ENCODE measurements around the gene C1QTNF9B.

The C1QTNF9B gene

DNA sequence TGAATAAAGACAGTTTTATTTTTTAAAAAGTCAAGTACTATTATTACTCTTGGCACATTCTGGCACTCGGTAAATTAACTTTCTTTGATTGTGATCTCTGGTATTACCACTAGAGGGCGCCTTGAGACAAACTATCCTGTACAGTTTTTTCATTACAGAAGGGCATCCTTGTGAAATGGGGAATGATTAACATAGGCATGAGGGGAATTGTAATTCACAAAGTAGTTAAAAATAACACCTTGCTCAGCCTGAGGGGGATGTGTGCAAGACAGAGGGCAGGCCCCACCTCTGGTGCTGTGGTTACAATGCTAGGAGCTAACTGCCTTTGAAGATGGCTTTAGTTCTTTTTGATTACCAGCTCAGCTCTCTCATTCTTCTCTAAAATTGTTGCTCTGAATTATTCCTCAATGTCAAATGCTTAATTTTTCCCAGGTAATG is 24.2 kb upstream of the C1QTNF9B start:
- H3K27me3 ChIP-seq (replicated peaks; ENCODE audit: control insufficient read depth, insufficient read depth, low read length, poor library complexity, severe bottlenecking) = no peaks in the 10 kb centered on the region
- no peak overlapping the region for H3K27ac ChIP-seq (ENCODE audit: insufficient read depth, low read length, poor library complexity, severe bottlenecking)
- H3K4me3 ChIP-seq (ENCODE audit: insufficient read depth, low read depth, low read length, poor library complexity, severe bottlenecking) = no peak overlapping the region
- no peaks in the 10 kb centered on the region for H3K9me3 ChIP-seq (ENCODE audit: control insufficient read depth, low read length)
- no peak for DNase-seq
- no peaks in the 10 kb centered on the region for H3K4me1 ChIP-seq (ENCODE audit: control insufficient read depth, insufficient read depth, low read length, poor library complexity, severe bottlenecking)
- no peaks in the 10 kb centered on the region for H3K36me3 ChIP-seq (ENCODE audit: control insufficient read depth, insufficient read depth, low read length)

DNA sequence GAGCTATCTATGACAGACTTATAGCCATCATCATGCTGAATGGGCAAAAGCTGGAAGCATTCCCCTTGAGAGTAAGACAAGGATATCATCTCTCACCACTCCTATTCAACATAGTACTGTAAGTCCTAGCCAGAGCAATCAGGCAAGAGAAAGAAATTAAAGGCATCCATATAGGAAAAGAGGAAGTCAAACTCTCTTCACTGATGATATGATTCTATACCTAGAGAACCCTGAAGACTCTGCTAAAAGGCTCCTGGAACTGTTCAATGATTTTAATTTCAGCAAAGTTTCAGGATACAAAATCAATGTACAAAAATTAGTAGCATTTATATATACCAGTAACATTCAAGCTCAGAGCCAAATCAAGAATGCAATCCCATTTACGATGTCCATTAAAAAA is 21.7 kb upstream of the C1QTNF9B start:
- Histone ChIP-seq H3K9me3 (ENCODE audit: control insufficient read depth, low read length) (no peaks in the 10 kb centered on the region), H3K27me3 (replicated peaks; ENCODE audit: control insufficient read depth, insufficient read depth, low read length, poor library complexity, severe bottlenecking) (peaks cover 5% of the 10 kb centered on the region), H3K4me1 (ENCODE audit: control insufficient read depth, insufficient read depth, low read length, poor library complexity, severe bottlenecking) (no peaks in the 10 kb centered on the region), H3K4me3 (ENCODE audit: insufficient read depth, low read depth, low read length, poor library complexity, severe bottlenecking) (no peak overlapping the region), H3K36me3 (ENCODE audit: control insufficient read depth, insufficient read depth, low read length) (no peaks in the 10 kb centered on the region), H3K27ac (ENCODE audit: insufficient read depth, low read length, poor library complexity, severe bottlenecking) (no peak overlapping the region)
- no peak for DNase-seq

DNA sequence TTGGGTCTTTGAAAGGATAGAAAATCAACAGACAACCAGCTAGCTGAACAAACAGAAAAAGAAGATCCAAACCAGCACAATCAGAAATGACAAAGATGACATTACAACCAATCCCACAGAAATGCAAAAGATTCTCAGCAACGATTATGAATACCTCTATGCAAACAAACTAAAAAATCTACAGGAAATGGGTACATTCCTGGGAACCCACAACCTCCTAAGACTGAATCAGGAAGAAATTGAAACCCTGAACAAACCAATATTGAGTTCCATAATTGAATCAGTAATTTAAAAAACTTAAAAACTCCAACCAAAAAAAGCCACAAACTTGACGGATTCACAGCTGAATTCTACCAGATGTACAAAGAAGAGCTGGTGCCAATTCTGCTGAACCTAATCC is 20.9 kb upstream of the C1QTNF9B start:
- no peaks in the 10 kb centered on the region for H3K36me3 ChIP-seq (ENCODE audit: control insufficient read depth, insufficient read depth, low read length)
- DNase-seq = no peak
- no peaks in the 10 kb centered on the region for H3K4me1 ChIP-seq (ENCODE audit: control insufficient read depth, insufficient read depth, low read length, poor library complexity, severe bottlenecking)
- no peak overlapping the region for H3K27ac ChIP-seq (ENCODE audit: insufficient read depth, low read length, poor library complexity, severe bottlenecking)
- H3K4me3 ChIP-seq (ENCODE audit: insufficient read depth, low read depth, low read length, poor library complexity, severe bottlenecking) = no peak overlapping the region
- H3K27me3 ChIP-seq (replicated peaks; ENCODE audit: control insufficient read depth, insufficient read depth, low read length, poor library complexity, severe bottlenecking) = peaks cover 5% of the 10 kb centered on the region
- no peaks in the 10 kb centered on the region for H3K9me3 ChIP-seq (ENCODE audit: control insufficient read depth, low read length)

DNA sequence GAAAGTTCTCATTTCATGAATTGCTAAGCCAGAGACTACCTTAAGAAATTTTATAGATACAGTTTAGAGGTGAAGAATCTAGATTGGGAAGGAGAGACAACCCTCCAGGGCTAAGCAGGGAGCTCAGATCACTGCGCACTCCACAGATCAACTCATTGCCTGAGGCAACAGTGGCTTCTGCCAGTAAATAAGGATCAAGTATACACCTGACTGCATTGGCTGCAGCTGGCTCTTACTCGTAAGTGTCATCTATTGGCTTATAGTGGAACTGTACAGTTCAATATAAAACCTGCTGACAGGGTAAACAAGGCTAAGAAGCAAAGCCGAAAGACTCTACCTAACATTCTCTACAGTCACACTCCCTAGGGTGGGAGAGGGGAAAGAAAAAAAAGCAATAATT is 18.0 kb upstream of the C1QTNF9B start:
- Histone ChIP-seq H3K4me3 (ENCODE audit: insufficient read depth, low read depth, low read length, poor library complexity, severe bottlenecking) (no peak overlapping the region), H3K36me3 (ENCODE audit: control insufficient read depth, insufficient read depth, low read length) (no peaks in the 10 kb centered on the region), H3K27ac (ENCODE audit: insufficient read depth, low read length, poor library complexity, severe bottlenecking) (no peak overlapping the region), H3K4me1 (ENCODE audit: control insufficient read depth, insufficient read depth, low read length, poor library complexity, severe bottlenecking) (no peaks in the 10 kb centered on the region), H3K27me3 (replicated peaks; ENCODE audit: control insufficient read depth, insufficient read depth, low read length, poor library complexity, severe bottlenecking) (peaks cover 8% of the 10 kb centered on the region), H3K9me3 (ENCODE audit: control insufficient read depth, low read length) (no peaks in the 10 kb centered on the region)
- DNase-seq = no peak

DNA sequence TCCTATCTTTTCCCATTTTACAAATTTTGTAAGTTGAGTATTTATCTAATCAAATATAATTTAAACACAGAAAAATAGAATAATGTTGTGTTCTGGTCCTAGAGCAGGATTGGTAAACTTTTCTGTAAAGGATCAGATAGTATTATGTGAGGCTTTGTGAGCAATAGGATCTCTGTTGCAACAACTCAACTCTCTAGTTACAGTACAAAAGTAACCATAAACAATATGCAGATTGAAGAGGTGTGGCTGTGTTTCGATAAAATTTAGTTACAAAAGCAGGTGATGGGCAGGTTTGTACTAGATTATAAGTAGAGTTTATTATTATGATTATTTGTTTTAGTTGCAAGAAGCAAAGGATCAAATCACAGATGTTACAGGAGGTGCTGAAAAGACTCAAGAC is 15.2 kb upstream of the C1QTNF9B start:
- Histone ChIP-seq H3K36me3 (ENCODE audit: control insufficient read depth, insufficient read depth, low read length) (no peaks in the 10 kb centered on the region), H3K9me3 (ENCODE audit: control insufficient read depth, low read length) (no peaks in the 10 kb centered on the region), H3K4me3 (ENCODE audit: insufficient read depth, low read depth, low read length, poor library complexity, severe bottlenecking) (no peak overlapping the region), H3K27me3 (replicated peaks; ENCODE audit: control insufficient read depth, insufficient read depth, low read length, poor library complexity, severe bottlenecking) (peaks cover 8% of the 10 kb centered on the region), H3K27ac (ENCODE audit: insufficient read depth, low read length, poor library complexity, severe bottlenecking) (no peak overlapping the region), H3K4me1 (ENCODE audit: control insufficient read depth, insufficient read depth, low read length, poor library complexity, severe bottlenecking) (no peaks in the 10 kb centered on the region)
- DNase-seq = no peak

DNA sequence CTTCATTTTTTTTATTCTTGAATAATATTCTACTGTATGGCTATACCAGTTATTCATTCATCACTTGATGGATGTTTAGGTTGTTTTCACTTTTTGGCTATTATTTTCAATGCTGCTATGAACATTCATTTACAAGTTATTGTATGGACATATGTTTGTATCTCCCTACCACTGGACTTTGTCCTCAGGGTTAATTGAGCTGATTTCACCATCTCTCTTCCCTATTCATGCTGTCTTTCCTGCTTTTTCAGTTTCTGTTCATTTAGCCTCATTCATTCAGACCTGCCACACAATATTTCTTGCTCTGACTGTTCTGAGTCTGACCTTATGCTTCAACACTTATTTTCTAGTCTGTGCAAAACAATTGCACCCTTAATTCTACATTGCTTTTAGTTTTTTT is 12.3 kb upstream of the C1QTNF9B start:
- no peaks in the 10 kb centered on the region for H3K9me3 ChIP-seq (ENCODE audit: control insufficient read depth, low read length)
- H3K27me3 ChIP-seq (replicated peaks; ENCODE audit: control insufficient read depth, insufficient read depth, low read length, poor library complexity, severe bottlenecking) = peaks cover 2% of the 10 kb centered on the region
- H3K27ac ChIP-seq (ENCODE audit: insufficient read depth, low read length, poor library complexity, severe bottlenecking) = no peak overlapping the region
- H3K36me3 ChIP-seq (ENCODE audit: control insufficient read depth, insufficient read depth, low read length) = no peaks in the 10 kb centered on the region
- H3K4me3 ChIP-seq (ENCODE audit: insufficient read depth, low read depth, low read length, poor library complexity, severe bottlenecking) = no peak overlapping the region
- no peak for DNase-seq
- no peaks in the 10 kb centered on the region for H3K4me1 ChIP-seq (ENCODE audit: control insufficient read depth, insufficient read depth, low read length, poor library complexity, severe bottlenecking)

DNA sequence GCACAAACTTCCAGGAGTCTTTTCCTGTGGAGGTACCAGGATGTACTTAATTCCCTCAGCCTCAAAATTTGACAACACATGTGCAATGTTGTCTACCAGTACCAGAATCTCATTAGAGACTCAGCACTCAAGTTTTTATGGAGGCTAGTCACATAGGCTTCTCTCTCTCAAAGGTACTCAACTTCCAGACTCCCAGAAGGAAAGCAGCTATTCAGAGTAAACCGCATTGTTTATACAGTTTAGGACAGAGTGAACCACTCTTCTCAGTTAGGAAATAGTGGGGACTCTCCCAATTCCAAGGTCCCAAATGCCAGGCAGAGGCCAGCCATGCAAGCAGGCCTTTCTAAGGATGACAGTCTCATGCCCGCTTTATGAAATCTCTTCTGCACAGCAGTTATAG is 8.5 kb upstream of the C1QTNF9B start:
- DNase-seq = no peak
- no peaks in the 10 kb centered on the region for H3K36me3 ChIP-seq (ENCODE audit: control insufficient read depth, insufficient read depth, low read length)
- no peak overlapping the region for H3K4me3 ChIP-seq (ENCODE audit: insufficient read depth, low read depth, low read length, poor library complexity, severe bottlenecking)
- H3K4me1 ChIP-seq (ENCODE audit: control insufficient read depth, insufficient read depth, low read length, poor library complexity, severe bottlenecking) = peaks cover 6% of the 10 kb centered on the region
- H3K9me3 ChIP-seq (ENCODE audit: control insufficient read depth, low read length) = no peaks in the 10 kb centered on the region
- H3K27ac ChIP-seq (ENCODE audit: insufficient read depth, low read length, poor library complexity, severe bottlenecking) = no peak overlapping the region
- H3K27me3 ChIP-seq (replicated peaks; ENCODE audit: control insufficient read depth, insufficient read depth, low read length, poor library complexity, severe bottlenecking) = peaks cover 15% of the 10 kb centered on the region

DNA sequence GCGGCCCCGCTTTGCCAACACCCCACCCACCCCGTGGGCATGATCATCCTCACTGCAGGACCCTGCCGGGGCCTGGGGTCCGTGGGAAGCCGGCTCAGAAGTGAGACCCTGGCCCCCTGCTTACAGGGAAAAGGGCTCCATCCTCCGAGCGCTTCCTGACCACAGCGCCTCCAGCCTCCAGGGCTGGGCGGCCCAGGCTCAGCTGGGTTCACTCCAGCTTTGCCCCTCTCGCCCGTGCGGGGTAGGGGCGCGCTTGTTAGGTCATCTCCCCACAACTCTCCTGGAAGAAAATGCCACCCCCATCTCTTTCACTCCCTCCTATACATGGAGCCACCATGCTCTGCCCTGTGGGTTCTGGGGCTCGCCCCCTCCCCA is 6.6 kb upstream of the C1QTNF9B start:
- Histone ChIP-seq H3K36me3 (ENCODE audit: control insufficient read depth, insufficient read depth, low read length) (no peaks in the 10 kb centered on the region), H3K4me3 (ENCODE audit: insufficient read depth, low read depth, low read length, poor library complexity, severe bottlenecking) (no peak overlapping the region), H3K4me1 (ENCODE audit: control insufficient read depth, insufficient read depth, low read length, poor library complexity, severe bottlenecking) (peaks cover 6% of the 10 kb centered on the region), H3K9me3 (ENCODE audit: control insufficient read depth, low read length) (no peaks in the 10 kb centered on the region), H3K27me3 (replicated peaks; ENCODE audit: control insufficient read depth, insufficient read depth, low read length, poor library complexity, severe bottlenecking) (peaks cover 15% of the 10 kb centered on the region), H3K27ac (ENCODE audit: insufficient read depth, low read length, poor library complexity, severe bottlenecking) (no peak overlapping the region)
- no peak for DNase-seq

DNA sequence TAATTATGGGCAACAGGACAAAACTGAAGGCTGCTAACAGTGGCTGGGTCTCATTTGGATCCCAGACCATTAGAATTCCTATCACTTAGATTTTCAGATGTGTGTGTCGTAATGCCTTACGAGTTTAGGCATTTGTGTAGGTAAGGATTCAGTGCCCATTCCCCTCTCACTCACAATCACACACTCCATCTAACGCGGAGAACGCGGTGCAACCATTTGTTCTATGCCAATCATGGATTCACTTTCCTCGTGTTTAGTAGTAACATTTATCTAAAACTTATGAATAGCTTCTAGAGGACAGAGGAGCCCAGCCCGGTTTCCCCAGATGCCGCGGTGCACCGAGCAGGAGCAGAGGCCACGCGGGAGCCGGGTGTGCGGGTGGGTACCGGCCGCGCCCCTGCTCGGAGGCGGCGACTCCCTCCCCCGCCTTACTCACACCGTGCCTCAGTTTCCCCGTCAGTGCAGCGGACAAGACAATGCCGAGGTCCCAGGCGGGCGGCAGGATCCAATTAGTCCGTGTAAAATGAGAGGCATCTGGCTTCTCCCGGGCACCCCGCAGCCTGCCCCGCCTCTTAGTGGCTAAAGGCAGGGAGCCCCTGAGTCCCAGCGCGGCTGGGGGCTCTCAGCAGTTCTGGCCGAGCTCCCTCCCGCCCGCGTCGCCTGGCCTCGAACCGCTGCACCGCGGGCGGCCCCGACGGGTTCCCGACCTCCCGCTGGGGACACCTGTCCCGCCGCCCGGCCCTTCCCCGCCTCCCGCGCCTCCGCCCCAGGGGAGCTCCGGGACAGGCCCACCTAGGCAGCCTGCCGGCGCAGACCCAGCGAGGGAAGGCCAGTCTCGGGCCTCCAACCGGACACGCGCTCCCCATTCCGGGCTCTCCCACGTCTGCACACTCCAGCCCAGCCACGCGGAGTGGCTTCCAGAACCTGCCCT is 5.9 kb upstream of the C1QTNF9B start:
- no peaks in the 10 kb centered on the region for H3K36me3 ChIP-seq (ENCODE audit: control insufficient read depth, insufficient read depth, low read length)
- H3K9me3 ChIP-seq (ENCODE audit: control insufficient read depth, low read length) = no peaks in the 10 kb centered on the region
- H3K27ac ChIP-seq (ENCODE audit: insufficient read depth, low read length, poor library complexity, severe bottlenecking) = no peak overlapping the region
- no peak overlapping the region for H3K4me3 ChIP-seq (ENCODE audit: insufficient read depth, low read depth, low read length, poor library complexity, severe bottlenecking)
- H3K27me3 ChIP-seq (replicated peaks; ENCODE audit: control insufficient read depth, insufficient read depth, low read length, poor library complexity, severe bottlenecking) = peaks cover 15% of the 10 kb centered on the region
- peaks cover 6% of the 10 kb centered on the region for H3K4me1 ChIP-seq (ENCODE audit: control insufficient read depth, insufficient read depth, low read length, poor library complexity, severe bottlenecking)
- DNase-seq = no peak

DNA sequence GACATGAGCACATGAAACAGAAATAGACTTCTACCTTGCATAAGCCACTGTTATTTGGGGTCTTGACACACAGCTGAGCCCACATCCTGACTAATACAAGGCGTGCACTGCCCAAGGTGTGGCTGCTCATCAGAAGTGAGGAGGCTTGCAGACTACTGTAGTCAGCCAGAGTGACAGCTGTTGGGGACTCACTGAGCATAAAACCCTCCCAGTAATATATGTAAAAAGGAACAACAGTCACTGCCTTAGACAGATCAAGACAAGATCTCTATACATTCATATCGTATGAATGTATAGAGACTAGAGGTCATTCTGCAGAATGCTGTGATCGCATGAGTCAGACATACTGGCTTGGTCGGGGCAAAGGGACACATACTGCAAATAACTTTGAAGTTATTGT is 4.1 kb upstream of the C1QTNF9B start:
- Histone ChIP-seq H3K4me3 (ENCODE audit: insufficient read depth, low read depth, low read length, poor library complexity, severe bottlenecking) (no peak overlapping the region), H3K4me1 (ENCODE audit: control insufficient read depth, insufficient read depth, low read length, poor library complexity, severe bottlenecking) (peaks cover 6% of the 10 kb centered on the region), H3K36me3 (ENCODE audit: control insufficient read depth, insufficient read depth, low read length) (no peaks in the 10 kb centered on the region), H3K27me3 (replicated peaks; ENCODE audit: control insufficient read depth, insufficient read depth, low read length, poor library complexity, severe bottlenecking) (peaks cover 15% of the 10 kb centered on the region), H3K27ac (ENCODE audit: insufficient read depth, low read length, poor library complexity, severe bottlenecking) (no peak overlapping the region), H3K9me3 (ENCODE audit: control insufficient read depth, low read length) (no peaks in the 10 kb centered on the region)
- DNase-seq = no peak
